ENCODE measurements around the gene SCFD2. TPM values are rescaled to one million over a fixed set of nuclear protein-coding genes. Genes with fewer than 3 reads are reported as not detected.

The SCFD2 gene
- total RNA-seq, 1 experiment from 2014 or later: 7.4 TPM

DNA sequence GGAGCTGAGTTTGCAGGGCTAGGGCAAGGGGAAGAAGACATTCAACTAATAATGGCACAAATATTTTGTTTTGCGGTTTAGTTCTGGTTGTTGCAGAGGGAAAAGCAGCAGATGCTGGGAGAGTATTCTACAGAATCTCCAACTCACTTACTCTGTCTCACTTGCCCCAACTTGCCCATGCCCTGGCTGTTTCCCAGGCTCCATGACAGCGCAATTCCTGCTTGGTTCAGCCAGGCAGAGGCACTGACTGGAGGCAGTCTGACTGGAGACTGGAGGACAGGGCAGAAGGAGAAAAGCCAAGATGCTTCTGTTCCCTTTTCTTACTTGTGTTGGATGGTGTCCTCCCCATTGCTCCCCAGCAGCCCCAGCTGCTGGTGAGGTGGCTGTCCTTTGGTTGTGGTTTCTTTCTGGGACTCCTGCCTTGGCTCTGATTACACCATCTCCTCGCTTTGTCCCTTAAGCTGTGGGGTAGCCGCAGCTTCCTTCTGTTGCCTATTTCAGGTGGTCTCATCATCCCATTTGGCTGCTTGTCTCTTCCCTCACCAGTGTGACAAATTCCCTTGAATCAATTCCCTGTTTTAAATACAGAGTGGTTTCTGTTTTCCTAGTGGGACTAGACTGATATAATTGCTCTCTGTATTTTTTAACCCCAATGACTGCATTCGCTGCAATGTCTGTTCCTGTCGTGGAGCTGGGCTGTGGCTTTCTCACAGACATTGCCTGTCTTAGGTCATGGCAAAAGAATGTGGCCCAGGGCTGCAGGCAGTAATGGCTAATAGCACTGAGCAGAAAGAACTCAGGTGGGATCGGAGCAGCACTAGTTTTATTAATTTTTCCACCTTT lies 527.9 kb downstream of the SCFD2 start:
- no peaks in the 10 kb centered on the region for H3K4me1 ChIP-seq (ENCODE audit: control insufficient read depth, insufficient read depth, low read length)
- no peak overlapping the region for H3K27ac ChIP-seq (ENCODE audit: low read length)
- intact Hi-C loops (cut with micrococcal nuclease; ENCODE audit: unreplicated experiment): no loop called here
- in situ Hi-C loops (cut with HindIII; ENCODE audit: low pct_unique_long_range_greater_than_20kb, low sequenced_read_pairs): no loop called here
- CTCF ChIA-PET: no interaction called here
- no peaks in the 10 kb centered on the region for H3K36me3 ChIP-seq (ENCODE audit: control insufficient read depth, insufficient read depth, low read length)
- POLR2A ChIA-PET: no interaction called here
- H3K4me3 ChIP-seq (ENCODE audit: low read depth in 2 of 2, low read length in 2 of 2): no peak overlapping the region
- BruUV-seq (replicated peaks): no TSS peak
- no peaks in the 10 kb centered on the region for H3K9me3 ChIP-seq (ENCODE audit: control insufficient read depth, insufficient read depth, low read depth, low read length)
- no peaks in the 10 kb centered on the region for H3K27me3 ChIP-seq (ENCODE audit: control insufficient read depth, insufficient read depth, low read length)
- TF ChIP-seq POLR2AphosphoS5 (IDR thresholded peaks at IDR 0.05; ENCODE audit: low read depth, low read length) (no peak), SIN3A (IDR thresholded peaks at IDR 0.05; ENCODE audit: borderline replicate concordance, insufficient read depth, low read depth, low read length) (no peak), TCF7L2 (IDR thresholded peaks at IDR 0.05; ENCODE audit: low read depth, low read length) (no peak)
- TF ChIP-seq, protein P1, sequence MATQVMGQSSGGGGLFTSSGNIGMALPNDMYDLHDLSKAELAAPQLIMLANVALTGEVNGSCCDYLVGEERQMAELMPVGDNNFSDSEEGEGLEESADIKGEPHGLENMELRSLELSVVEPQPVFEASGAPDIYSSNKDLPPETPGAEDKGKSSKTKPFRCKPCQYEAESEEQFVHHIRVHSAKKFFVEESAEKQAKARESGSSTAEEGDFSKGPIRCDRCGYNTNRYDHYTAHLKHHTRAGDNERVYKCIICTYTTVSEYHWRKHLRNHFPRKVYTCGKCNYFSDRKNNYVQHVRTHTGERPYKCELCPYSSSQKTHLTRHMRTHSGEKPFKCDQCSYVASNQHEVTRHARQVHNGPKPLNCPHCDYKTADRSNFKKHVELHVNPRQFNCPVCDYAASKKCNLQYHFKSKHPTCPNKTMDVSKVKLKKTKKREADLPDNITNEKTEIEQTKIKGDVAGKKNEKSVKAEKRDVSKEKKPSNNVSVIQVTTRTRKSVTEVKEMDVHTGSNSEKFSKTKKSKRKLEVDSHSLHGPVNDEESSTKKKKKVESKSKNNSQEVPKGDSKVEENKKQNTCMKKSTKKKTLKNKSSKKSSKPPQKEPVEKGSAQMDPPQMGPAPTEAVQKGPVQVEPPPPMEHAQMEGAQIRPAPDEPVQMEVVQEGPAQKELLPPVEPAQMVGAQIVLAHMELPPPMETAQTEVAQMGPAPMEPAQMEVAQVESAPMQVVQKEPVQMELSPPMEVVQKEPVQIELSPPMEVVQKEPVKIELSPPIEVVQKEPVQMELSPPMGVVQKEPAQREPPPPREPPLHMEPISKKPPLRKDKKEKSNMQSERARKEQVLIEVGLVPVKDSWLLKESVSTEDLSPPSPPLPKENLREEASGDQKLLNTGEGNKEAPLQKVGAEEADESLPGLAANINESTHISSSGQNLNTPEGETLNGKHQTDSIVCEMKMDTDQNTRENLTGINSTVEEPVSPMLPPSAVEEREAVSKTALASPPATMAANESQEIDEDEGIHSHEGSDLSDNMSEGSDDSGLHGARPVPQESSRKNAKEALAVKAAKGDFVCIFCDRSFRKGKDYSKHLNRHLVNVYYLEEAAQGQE (IDR thresholded peaks at IDR 0.05; ENCODE audit: insufficient read depth in 1 of 2, low read depth in 2 of 2, low read length in 1 of 2): no peak
- TF ChIP-seq, protein P2, sequence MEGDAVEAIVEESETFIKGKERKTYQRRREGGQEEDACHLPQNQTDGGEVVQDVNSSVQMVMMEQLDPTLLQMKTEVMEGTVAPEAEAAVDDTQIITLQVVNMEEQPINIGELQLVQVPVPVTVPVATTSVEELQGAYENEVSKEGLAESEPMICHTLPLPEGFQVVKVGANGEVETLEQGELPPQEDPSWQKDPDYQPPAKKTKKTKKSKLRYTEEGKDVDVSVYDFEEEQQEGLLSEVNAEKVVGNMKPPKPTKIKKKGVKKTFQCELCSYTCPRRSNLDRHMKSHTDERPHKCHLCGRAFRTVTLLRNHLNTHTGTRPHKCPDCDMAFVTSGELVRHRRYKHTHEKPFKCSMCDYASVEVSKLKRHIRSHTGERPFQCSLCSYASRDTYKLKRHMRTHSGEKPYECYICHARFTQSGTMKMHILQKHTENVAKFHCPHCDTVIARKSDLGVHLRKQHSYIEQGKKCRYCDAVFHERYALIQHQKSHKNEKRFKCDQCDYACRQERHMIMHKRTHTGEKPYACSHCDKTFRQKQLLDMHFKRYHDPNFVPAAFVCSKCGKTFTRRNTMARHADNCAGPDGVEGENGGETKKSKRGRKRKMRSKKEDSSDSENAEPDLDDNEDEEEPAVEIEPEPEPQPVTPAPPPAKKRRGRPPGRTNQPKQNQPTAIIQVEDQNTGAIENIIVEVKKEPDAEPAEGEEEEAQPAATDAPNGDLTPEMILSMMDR (IDR thresholded peaks at IDR 0.05): no peak
- DNase-seq (ENCODE audit: low read depth, low spot score) (no peak), ATAC-seq (no peak)

DNA sequence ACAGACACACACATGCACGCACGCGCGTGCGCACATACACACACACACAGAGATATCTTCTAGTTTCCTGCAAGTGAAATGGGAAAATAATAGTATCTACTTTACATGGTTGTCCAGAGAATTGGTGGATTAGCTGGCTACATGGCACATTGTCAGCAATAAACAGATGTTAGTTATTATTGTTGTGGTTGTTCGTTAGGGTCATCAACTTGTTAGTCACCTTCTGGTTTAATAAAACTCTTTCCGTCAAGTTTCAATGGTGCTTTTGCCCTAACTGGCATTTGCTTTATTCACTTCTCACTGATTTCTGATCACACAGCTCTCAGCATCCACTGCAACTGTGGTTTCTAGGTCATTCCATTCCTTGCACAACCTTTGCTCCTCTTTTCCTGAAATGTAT lies 529.2 kb downstream of the SCFD2 start:
- ChIA-PET CTCF (no interaction called here), POLR2A (no interaction called here)
- no TSS peak for BruUV-seq (replicated peaks)
- in situ Hi-C loops (cut with HindIII; ENCODE audit: low pct_unique_long_range_greater_than_20kb, low sequenced_read_pairs): no loop called here
- Histone ChIP-seq H3K27me3 (ENCODE audit: control insufficient read depth, insufficient read depth, low read length) (no peaks in the 10 kb centered on the region), H3K4me3 (ENCODE audit: low read depth in 2 of 2, low read length in 2 of 2) (no peak overlapping the region), H3K9me3 (ENCODE audit: control insufficient read depth, insufficient read depth, low read depth, low read length) (no peaks in the 10 kb centered on the region), H3K4me1 (ENCODE audit: control insufficient read depth, insufficient read depth, low read length) (no peaks in the 10 kb centered on the region), H3K36me3 (ENCODE audit: control insufficient read depth, insufficient read depth, low read length) (no peaks in the 10 kb centered on the region), H3K27ac (ENCODE audit: low read length) (no peak overlapping the region)
- intact Hi-C loops (cut with micrococcal nuclease; ENCODE audit: unreplicated experiment): no loop called here
- TF ChIP-seq, protein P2 (IDR thresholded peaks at IDR 0.05): no peak
- no peak for TF ChIP-seq TCF7L2 (IDR thresholded peaks at IDR 0.05; ENCODE audit: low read depth, low read length)
- TF ChIP-seq POLR2AphosphoS5 (IDR thresholded peaks at IDR 0.05; ENCODE audit: low read depth, low read length): no peak
- no peak for TF ChIP-seq SIN3A (IDR thresholded peaks at IDR 0.05; ENCODE audit: borderline replicate concordance, insufficient read depth, low read depth, low read length)
- TF ChIP-seq, protein P1 (IDR thresholded peaks at IDR 0.05; ENCODE audit: insufficient read depth in 1 of 2, low read depth in 2 of 2, low read length in 1 of 2): no peak
- DNase-seq (ENCODE audit: low read depth, low spot score) (no peak), ATAC-seq (no peak)
